NCI-H82 treated with DMSO at 0.1 percent for 48 hours (cell line): ENCODE measurements around the gene GIGYF1.
"Not testable (repeated sequence)": the region's sequence is repeated elsewhere in the genome, so short reads cannot be mapped to it uniquely, and the experiment has no call there.

Experiments
- DNase-seq: peaks from one replicate; lab custom pipeline; 2025; ENCODE audit not compliant: unreplicated experiment; lab: John Stamatoyannopoulos, UW

The GIGYF1 gene

GRCh38 chr7:100708395-100708794, 14.3 kb upstream of the GIGYF1 start:
- no peak for DNase-seq

GRCh38 chr7:100706672-100707311, 12.7 kb upstream of the GIGYF1 start:
- DNase-seq: no peak

GRCh38 chr7:100705753-100706671, 12.0 kb upstream of the GIGYF1 start, which contains the start of gene POP7:
TSS of gene POP7 (plus strand) at chr7:100706121. CDS start at chr7:100706831, 710 bp downstream.
- peak; percentile 90 for DNase-seq

- DNase-seq: peak; percentile 36
These were observed 11.3 kb upstream of the GIGYF1 start for GRCh38 chr7:100705320-100705752.

GRCh38 chr7:100701089-100701488, 7.0 kb upstream of the GIGYF1 start:
- not testable (repeated sequence) for DNase-seq

GRCh38 chr7:100699018-100699417, 5.0 kb upstream of the GIGYF1 start:
- no peak for DNase-seq

GRCh38 chr7:100696123-100696521, 2.1 kb upstream of the GIGYF1 start:
- no peak for DNase-seq

- DNase-seq: no peak
These were observed 545 bp downstream of the GIGYF1 start for GRCh38 chr7:100693312-100694097.

- DNase-seq: no peak
These were observed 1.5 kb downstream of the GIGYF1 start for GRCh38 chr7:100692578-100692961.

- DNase-seq: peak; percentile 47
These were observed 2.1 kb downstream of the GIGYF1 start for GRCh38 chr7:100691676-100692577.

- no peak for DNase-seq
These were observed 4.6 kb downstream of the GIGYF1 start for GRCh38 chr7:100689230-100690135.

GRCh38 chr7:100688326-100688860, 5.7 kb downstream of the GIGYF1 start:
- no peak for DNase-seq

- DNase-seq: no peak
These were observed 6.2 kb downstream of the GIGYF1 start for GRCh38 chr7:100687751-100688300.

- DNase-seq: no peak
These were observed 6.8 kb downstream of the GIGYF1 start for GRCh38 chr7:100687261-100687660.

- DNase-seq: no peak
These were observed 7.2 kb downstream of the GIGYF1 start for GRCh38 chr7:100686822-100687211.

GRCh38 chr7:100686201-100686821, 7.7 kb downstream of the GIGYF1 start:
- DNase-seq: no peak

- no peak for DNase-seq
These were observed 8.4 kb downstream of the GIGYF1 start for GRCh38 chr7:100685631-100686145.

- no peak for DNase-seq
These were observed 8.9 kb downstream of the GIGYF1 start for GRCh38 chr7:100685049-100685605.
